Stimulated activated CD8-positive, alpha-beta memory T cell treated with anti-CD3 and anti-CD28 coated beads, Interleukin-15, amount 100 ng/mL, for 48 hours (primary cell): ENCODE measurements around the gene TNS4.

Experiments used
- DNase-seq, 2 donors: peaks; one replicate each; pipeline ENCODE4 v3.0.0-alpha.2; 2020; ENCODE audit warnings: low read depth in 2 of 2

The TNS4 gene

GRCh38 chr17:40457964-40458791 lies 43.2 kb downstream of the TNS4 start:
- no peak for DNase-seq

- no peak for DNase-seq
Measured at GRCh38 chr17:40457369-40457768, 44.1 kb downstream of the TNS4 start.

- DNase-seq: no peak
Measured at GRCh38 chr17:40456396-40456951, 44.9 kb downstream of the TNS4 start.

GRCh38 chr17:40454613-40454995 lies 46.8 kb downstream of the TNS4 start:
- no peak for DNase-seq

GRCh38 chr17:40453881-40454612 lies 47.4 kb downstream of the TNS4 start:
- DNase-seq: no peak

- DNase-seq: no peak
Measured at GRCh38 chr17:40452921-40453378, 48.5 kb downstream of the TNS4 start.

- no peak for DNase-seq
Measured at GRCh38 chr17:40452216-40452787, 49.1 kb downstream of the TNS4 start.

GRCh38 chr17:40451420-40451819 lies 50.0 kb downstream of the TNS4 start:
- DNase-seq: no peak

GRCh38 chr17:40450175-40450574 lies 51.2 kb downstream of the TNS4 start:
- DNase-seq: no peak

- no peak for DNase-seq
Measured at GRCh38 chr17:40448639-40449261, 52.7 kb downstream of the TNS4 start.

GRCh38 chr17:40448213-40448638 lies 53.2 kb downstream of the TNS4 start:
- DNase-seq: no peak

- DNase-seq: no peak
Measured at GRCh38 chr17:40447806-40448205, 53.6 kb downstream of the TNS4 start.

- no peak for DNase-seq
Measured at GRCh38 chr17:40447148-40447644, 54.2 kb downstream of the TNS4 start.

- DNase-seq: no peak
Measured at GRCh38 chr17:40445751-40446468, 55.5 kb downstream of the TNS4 start.

- no peak for DNase-seq
Measured at GRCh38 chr17:40443988-40444899, 57.2 kb downstream of the TNS4 start.

GRCh38 chr17:40443196-40443987 lies 58.0 kb downstream of the TNS4 start, which contains the start of gene IGFBP4:
TSS of gene IGFBP4 (plus strand) at chr17:40443450. CDS start at chr17:40443736, 286 bp downstream.
- peak; percentile 50 to 58 for DNase-seq

- no peak for DNase-seq
Measured at GRCh38 chr17:40442392-40443195, 58.8 kb downstream of the TNS4 start.

GRCh38 chr17:40440166-40440565 lies 61.3 kb downstream of the TNS4 start:
- no peak for DNase-seq
